ENCODE data around the gene CRB2.

Gene CRB2

DNA sequence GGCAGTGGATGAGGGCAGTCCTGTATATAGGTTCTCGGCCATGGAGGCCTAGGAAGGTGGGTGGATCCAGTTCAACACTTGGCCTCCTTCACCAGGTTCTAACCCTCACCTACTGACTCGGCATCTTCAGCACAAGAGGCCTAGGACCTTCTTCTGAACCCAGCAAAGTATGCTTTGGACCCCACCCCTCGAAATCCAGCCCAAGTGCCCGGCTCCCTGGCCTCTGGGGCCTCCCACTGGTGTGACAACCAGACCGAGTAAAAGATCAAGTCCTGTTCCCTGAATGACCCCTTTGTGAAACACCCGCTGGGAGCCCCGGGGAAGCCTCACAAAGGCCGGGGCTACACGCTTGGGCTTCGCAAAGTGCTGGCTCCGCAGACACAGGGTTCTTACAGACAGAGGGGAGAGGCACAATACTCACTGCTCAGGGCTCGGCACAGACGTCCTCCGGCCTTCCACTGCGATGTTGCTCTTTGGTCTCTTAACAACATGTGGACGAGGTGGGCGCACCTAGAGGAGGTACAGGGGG lies 47.0 kb downstream of the CRB2 start:
- no peak for DNase-seq (ENCODE audit: low spot score)

DNA sequence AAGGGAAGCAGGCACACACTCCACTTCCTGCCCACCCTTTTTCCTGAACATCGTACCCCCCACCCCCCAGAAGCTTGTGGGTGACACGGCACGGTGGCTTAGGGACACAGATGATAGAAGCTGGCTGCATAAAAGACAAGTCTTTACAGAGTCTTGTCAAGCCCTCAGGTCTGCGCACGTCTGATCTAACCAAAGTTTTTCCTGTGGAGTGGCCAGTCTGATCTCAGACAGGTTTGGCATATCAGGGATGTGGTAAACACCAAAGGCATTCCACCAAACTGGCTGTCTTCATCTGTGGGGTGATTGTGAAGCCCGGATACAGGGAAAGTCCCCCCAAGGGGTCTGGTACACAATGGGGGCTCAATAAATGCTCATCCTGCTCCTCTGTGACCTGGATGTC lies 50.0 kb downstream of the CRB2 start:
- no peak for DNase-seq (ENCODE audit: low spot score)

DNA sequence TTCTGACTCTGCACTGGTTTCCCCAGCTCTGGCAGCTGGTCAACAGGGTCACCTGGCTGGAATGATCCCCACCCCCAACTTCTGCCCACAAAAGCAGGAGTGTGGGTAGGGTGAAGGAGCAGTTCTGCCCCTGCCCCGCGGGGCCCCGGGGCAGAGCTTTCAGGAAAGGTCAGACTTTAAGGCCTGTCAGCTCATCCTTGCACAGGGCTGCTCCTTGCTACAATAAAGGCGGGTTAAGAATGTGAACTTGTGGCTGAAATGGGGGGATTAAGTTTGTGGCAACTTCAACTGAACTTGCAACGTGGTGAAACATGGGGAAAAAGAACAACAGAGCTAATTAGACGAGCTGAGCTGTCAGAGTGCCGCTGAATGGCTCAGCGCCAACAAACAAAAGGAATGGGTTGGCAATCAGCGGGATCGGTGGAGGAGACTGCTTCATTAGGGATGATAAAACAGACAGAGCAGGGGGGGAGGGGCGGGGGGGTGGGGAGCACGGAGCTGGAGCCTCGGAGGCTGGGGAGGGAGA lies 50.8 kb downstream of the CRB2 start:
- DNase-seq (ENCODE audit: low spot score), result no peak

DNA sequence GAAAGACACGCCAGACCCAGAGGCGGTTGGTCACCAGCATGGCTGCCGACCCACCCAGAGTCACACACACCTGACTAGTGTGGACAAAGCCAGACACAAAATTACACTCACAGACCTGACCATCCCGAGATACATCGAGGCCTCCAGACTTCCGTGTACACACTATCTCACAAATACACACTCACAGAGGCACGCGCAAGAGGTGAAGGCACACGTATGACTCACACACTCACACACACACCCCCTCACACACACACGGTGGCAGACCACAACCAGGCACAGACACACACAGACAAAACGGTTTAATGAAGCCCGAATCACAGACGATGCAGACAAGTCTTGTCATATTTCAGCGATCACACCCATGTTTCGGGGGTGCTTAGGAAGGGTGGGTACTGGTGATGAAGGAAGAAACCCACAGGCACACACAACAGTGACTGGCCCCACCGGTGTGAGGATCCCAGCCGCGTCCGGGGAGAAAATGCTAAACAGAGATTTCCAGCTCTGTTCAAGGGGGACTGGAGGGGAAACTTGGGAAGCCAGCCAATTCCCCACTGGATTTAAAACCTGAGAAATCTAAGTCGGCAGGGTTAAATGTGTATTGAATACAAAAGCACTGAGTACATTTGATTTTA lies 51.3 kb downstream of the CRB2 start:
- DNase-seq (ENCODE audit: low spot score), result no peak

DNA sequence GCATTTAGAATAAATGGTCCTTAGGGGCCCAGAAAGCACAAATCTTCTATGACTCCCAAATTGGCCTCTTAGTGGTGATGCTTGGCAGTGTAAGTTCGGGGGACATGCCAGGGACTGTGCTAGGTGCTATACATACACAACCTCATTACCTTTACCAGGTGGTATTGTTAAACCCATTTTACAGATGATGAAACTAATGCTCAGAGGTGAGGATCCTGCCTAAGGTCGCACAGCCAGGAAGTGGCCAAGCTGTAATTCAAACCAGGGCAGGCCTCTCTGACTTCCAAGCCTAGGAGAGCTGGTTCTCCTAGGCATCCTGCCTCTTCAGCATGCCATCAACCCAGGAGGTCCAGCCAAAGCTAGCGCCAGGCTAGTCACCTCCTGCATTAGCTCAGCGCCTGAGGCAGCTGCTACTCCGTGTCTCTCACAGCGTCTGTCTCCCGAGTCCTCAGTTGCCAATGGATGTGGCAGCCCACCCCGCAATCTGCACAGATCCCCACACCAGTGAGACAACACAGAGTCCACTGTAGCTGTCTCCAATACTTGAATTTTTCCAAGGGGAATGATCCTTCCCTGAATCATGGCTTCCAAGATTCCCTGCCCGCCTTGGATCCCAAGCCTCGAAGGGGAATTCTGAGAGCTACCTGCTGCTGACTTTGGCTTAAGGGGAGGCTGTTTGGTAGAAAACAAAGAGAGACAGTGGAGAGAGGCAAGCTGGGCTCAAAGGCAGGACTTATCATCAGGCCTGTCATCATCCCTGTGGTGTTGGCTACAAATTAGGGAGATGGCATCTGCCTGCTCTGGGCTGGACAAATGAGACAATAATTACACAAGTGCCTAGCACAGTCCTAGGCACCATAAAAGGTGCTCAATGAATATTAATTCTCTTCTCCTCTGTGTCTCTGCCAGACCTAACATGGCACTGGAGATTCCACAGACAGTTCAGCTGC lies 52.6 kb downstream of the CRB2 start:
- no peak for DNase-seq (ENCODE audit: low spot score)

DNA sequence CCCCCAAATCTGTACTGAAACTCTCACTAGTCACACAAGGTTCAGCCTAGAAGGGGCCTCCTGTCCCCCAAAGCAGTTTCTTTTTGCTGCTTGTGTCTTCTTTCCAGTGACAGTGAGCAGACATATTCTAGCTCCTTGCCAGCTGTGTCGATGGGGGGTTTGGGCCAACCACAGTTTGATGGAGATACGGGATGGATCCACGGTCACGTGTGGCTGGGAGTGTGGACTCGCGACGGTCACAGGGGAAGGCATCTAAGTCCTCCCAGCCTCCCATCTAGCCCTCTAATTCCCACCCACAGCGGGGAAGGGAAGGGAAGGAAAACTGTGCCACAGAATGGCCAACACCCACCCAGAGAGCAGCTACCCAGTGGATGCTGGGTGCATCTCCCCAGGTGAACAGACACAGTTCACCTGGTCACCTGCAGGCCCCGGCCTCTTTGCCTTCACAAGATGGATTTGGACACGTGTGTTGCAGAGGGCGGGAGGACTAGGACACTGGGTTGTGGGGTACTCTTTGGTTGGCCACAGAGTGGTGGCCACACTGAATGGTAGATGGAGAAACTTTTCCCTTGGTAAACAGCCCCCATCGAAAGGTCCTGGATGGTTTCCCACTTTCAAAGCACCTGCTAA lies 54.4 kb downstream of the CRB2 start:
- DNase-seq (ENCODE audit: low spot score), result no peak

DNA sequence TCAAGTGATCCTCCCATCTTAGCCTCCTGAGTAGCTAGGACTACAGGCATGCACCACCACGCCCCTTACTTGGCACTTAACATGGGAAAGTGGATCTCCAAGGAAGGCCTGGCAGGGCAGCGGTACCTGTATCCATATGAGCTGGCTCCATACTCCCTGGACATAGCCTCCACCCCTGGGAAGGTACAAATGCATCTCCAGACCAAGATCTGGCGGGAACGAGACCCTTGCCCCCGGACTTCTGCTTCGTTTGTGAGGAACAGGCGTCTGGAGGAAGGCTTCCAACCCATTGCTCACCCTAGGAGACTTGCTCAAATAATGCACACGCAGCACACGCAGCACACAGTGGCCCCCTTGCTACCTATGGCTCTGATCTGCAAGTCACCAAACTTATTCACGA lies 55.2 kb downstream of the CRB2 start:
- no peak for DNase-seq (ENCODE audit: low spot score)

DNA sequence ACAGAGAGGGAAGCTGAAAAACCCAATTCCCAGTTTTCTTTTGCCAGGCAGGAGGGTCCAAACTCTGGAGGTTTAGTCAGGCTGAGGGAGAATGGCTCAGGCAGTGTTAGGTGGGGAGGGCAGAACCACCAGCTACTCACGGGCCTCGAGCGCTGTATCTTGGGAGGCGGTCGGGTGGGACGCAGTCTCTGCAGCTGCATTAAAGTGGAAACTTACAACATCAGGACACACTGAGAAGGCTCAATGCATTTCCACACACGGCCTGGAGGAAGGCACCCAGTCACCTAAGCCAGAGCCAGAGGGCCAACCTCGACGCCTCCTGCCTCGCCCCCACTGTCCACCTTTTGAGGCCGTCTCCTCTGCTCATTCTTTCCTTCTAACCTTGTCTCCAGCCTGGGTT lies 55.6 kb downstream of the CRB2 start:
- no peak for DNase-seq (ENCODE audit: low spot score)

DNA sequence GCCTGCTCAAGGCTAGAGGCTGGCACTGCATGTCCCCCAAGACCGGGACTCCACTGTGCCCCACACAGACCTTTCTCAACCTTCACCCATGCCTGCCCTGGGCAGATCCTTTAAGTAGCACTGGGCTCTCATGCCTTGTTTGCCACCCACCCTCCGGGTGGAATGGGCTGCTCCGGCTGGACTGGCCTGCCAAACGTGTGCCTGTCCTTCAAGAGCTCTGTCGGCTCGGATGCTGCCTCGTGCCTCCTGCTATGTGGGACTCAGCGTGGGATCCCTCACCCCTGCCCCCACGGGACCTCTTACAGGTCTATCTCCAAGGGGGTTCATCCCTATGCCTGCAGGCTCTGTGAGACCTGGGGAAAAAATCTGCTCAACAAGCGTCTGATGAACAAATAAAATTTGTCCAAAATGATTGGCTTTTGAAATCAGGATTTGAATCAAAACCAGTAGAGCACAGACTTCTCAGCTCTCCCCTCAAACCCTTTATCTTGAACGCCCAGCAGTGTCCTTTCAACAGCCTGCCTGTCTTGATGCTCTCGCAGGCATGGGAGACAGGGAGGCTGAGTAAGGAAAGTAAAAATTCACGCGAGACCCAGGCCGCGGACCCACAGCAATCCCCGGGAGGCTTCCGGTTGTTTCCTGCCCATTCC lies 56.3 kb downstream of the CRB2 start:
- DNase-seq (ENCODE audit: low spot score), result no peak

DNA sequence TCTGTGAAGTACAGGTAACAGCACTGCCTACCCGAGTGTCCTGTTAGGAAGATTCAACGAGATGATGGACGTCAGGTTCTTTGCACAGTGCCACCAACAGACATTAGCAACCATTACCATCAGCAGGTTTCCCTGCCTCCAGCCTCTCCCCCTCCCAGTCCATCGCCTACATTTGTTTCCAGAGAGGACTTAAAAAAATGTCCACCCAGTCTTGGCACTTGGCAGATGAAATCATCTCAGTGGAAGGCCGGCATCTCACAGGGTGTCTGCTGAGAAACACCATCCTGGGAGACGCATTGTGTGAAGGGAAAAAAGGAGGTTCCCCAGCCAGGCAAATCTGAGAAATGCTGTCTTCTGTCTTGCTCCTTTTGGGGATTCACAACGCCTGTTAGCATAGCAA lies 58.2 kb downstream of the CRB2 start:
- DNase-seq (ENCODE audit: low spot score), result no peak

DNA sequence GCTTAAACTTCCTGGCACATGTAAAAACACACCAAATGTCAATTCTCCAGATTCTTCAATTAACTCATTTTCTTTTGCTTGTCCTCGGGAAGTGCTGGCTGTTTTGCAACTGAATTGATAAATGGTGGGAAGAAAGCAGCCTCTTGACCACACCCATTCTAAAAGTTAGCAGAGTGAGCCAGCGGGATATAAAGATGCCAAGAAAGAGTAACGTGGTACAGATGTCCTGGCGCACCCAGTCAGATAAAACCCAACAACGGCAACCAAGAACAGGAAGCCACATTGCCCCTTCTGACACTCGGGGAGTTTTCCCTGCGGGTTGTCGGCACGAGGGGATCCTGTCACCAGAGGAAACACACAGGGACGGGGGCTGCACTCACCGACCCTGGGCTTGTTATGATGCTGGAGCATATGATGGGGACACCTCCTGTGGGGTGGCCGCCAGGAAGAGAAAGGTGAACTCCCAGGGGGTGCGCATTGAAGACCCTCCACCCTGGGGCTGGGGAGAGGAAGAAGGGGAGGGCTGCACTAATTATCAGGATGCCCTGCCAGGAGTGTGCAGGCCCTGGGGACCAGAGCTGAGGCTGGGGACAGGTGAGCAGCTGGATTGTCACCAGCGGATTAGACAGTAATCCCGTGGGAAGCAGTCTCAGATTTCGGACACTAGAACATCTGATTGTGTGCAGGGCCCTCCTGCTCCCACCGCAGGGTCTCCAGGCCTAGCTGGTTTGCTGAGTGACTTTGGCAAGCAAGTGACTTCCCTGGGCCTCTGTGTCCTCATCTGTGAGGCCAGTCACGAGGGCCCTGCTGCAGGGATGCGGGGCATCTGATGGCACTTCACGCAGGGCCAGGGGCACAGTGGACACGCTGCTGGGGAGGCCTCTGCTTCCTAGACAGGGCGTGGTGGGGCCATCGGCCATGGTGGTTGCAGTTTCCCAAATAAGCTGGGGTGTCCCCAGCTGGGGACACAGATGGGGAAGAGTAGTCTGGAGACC lies 59.2 kb downstream of the CRB2 start:
- no peak for DNase-seq (ENCODE audit: low spot score)

DNA sequence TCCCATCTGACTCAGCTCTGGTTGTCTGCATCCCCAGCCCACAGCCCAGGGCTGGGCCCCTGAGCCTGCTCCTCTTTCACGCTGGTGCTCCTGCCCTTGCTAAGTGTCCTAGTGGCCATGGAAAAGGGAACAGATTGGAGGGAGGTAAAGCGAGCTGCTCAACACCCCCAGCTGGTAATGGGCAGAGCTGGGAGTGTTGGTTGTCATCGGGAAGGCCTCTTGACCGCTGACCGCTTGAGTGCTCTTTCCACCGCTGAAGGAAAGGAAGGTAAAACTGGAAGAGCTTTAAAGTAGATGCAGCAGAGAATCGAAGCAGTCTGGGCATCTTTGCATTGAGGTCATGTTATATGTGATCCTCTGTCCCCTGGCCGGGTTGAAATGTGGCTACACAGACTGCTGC lies 60.2 kb downstream of the CRB2 start:
- no peak for DNase-seq (ENCODE audit: low spot score)

DNA sequence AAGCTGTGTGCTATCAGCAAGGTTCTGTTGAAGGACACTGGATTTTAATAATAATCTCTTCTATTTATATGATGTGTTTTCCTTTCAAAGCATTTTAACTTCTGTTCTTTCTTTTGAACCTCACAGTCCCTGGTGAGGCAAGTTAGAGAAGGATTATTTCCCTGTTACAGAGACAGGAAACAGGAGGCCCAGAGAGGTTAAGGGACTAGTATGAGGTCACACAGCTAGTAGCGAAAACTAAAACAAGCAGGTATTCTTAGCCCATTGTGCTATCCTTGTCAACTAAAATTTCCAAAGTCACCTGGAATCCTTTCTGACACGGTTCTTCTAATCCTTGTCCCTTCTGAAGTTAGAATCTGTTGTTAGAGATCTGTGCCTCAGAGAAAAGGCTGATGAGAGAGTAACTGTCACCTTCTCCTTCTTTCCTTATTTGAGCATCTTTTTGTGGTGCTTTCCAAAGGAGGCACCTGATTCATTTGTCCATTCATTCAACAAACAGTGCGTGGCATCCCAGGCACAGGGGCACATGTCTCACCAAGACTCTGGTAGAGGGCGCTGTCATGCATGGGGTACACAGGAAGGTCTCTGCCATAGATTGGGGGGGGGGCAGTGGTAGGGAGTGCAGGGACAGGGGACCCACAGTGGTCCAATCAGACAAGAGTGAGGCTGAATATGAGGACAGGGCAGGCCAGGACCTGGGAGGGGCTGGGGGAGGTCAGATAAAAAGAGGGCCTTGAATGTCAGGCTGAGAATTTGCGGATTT lies 61.5 kb downstream of the CRB2 start:
- no peak for DNase-seq (ENCODE audit: low spot score)

DNA sequence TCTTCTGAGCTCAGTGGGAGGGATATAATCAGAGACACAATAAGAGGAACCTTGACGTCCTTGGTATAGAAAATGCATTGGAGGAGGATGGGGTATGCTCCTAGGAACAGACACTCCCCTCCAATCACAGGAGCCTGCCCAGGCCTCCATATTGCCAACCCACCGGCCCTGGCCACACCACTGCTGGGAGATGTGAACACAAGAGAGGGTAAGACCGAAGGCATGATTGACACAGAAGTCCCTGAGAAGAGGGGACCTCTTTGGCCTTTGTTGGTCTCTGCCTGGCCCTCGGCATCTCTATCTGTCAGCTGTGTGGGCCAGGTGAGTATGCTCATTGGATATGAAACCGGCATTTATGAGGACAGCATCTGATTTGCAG lies 62.0 kb downstream of the CRB2 start:
- DNase-seq (ENCODE audit: low spot score), result no peak

DNA sequence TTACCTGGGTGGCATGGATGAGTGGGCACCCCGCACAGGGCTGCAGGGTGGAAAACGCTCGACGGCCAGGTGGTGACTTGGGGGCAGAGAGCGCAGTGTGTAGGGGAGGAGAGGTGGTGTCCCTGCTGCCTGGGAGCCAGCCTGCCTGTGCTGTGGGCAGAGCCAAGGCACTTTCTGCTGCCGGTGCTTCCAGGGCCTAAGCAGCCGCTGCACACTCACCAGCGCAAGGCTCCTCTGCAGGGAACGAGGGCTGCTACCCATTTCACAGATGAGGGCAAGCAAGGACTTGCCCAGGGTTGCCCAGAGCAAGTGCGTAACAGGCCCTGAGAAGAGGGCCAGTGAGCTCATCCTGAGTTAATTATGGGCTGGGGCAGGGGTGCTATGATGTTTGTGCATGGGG lies 62.5 kb downstream of the CRB2 start:
- DNase-seq (ENCODE audit: low spot score), result no peak

DNA sequence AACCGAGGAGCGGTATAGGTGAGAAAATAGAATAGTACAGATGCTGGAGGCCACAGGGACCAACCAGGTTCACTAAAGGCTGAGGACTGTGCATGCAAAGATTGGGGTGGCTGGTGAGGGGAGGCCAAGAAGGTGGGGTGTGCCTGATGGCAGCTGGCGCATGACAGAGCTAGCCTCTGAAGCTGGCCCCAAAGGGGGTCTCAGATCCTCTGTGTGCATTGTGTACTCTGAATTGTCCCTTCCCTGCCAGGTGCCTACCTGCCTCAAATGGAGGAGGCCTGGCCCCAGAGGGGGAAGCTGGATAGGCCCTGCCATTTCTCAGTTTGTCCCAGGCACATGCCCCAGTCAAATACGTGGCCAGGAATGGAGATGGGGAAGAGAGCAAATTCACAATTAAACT lies 63.1 kb downstream of the CRB2 start:
- DNase-seq (ENCODE audit: low spot score), result no peak

DNA sequence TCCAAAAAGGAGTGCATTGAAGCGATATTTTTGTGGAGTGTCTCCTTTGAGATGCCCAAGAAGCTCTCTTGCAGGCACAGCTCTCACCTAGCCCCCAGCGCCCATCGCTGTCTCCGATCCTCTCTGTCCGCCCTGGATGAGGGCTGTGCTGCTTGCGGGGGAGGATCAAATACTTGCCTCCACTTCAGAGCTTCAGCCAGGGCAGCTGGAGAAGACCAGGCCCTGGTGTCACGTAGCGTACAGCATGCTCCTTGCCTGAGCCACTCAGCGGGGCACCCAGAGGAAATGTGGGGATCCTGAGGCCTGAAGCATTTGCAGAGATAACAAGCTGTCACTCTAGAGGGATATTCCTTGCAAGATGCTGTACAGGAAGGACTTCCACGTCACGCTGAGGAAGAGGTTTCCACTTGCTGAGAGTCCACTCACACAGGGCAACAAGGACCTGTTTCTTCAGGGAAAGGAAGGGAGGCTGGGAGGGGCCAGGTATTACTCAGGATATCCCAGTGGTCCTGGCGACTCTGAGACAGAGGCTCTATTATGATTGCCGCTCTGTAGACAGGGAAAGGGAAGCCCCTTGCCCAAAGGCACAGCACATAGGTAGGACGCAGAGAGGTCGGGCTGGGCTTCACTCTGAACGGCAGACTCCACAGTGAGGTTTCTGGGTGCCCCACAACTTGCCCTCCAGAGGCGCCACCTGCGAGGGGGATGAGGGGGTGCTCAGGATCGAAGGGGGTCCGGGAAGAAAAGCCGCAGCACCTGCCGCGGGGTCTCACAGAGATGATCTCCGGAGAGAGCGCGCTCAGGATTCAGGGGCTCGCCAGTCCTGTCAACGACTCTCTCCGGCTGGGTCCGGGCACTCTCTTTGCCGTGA lies 64.0 kb downstream of the CRB2 start:
- no peak for DNase-seq (ENCODE audit: low spot score)

DNA sequence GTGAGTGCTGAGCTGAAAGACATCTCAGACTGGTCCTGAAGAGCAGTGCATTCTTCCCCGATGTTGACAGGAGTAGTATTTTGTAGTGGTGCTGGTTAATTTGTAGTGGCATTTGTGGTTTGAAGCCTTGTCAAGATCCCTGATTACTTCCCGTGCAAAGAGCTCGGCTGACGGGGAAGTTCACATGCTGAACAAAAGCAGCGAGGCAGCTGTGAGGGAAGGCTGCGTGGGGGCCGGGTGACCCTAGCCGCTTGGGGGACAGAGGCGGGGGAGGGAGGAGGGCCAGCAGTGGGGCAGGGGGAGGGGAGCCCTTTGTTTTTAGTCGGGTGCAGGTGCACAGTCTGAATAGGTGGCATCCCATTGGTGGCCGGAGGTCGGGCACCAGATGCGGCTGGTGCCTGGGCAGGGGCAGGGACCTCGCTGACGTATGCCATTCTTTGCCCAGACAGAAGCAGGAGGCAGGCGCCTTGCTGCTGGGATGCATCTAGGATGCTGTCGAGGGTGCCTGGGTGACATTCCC lies 64.7 kb downstream of the CRB2 start:
- DNase-seq (ENCODE audit: low spot score), result no peak

DNA sequence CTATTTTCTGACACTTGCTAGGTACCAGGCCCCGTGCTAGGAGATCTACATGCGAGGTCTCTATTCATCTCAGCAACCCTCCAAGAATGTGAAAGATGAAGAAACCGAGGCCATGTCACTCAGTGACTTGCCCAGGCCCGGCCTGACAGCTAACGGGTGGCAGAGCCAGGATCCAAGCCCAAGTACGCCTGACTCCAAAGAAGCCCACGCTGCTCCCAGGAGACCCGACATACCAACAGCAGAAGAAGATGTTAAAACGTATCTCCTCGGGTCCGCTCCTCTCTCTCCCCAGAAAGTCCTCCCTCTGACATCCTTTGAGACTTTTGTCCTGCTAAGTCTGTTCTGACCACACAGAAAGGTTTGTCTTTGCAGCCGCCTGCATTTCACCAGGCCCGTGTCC lies 65.2 kb downstream of the CRB2 start:
- no peak for DNase-seq (ENCODE audit: low spot score)

Measured in NAMALWA (cell line).